ENCODE results near the gene ULK1.
"Not testable (repeated sequence)": the region's sequence is repeated elsewhere in the genome, so short reads cannot be mapped to it uniquely, and the experiment has no call there.

DNA sequence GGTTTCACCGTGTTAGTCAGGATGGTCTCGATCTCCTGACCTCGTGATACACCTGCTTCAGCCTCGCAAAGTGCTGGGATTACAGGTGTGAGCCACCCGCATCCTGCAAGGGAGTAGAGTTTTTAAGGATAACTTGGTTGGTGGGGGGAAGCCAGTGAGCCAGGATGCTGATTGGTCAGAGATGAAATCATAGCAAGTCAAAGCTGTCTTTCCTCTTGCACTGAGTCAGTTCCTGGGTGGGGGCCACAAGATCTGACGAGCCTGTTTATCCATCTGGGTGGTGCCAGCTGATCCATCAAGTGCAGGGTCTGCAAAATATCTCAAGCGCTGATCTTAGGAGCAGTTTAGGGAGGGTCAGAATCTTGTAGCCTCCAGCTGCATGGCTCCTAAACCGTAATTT, 9.3 kb upstream of the ULK1 start:
- TF ChIP-seq, protein P1, sequence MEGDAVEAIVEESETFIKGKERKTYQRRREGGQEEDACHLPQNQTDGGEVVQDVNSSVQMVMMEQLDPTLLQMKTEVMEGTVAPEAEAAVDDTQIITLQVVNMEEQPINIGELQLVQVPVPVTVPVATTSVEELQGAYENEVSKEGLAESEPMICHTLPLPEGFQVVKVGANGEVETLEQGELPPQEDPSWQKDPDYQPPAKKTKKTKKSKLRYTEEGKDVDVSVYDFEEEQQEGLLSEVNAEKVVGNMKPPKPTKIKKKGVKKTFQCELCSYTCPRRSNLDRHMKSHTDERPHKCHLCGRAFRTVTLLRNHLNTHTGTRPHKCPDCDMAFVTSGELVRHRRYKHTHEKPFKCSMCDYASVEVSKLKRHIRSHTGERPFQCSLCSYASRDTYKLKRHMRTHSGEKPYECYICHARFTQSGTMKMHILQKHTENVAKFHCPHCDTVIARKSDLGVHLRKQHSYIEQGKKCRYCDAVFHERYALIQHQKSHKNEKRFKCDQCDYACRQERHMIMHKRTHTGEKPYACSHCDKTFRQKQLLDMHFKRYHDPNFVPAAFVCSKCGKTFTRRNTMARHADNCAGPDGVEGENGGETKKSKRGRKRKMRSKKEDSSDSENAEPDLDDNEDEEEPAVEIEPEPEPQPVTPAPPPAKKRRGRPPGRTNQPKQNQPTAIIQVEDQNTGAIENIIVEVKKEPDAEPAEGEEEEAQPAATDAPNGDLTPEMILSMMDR (IDR thresholded peaks at IDR 0.05) = not testable (repeated sequence)
- TF ChIP-seq POLR2A (IDR thresholded peaks at IDR 0.05) = not testable (repeated sequence)

All from ovary (tissue), 3 donors.